ENCODE data around the gene CHL1.

DNA sequence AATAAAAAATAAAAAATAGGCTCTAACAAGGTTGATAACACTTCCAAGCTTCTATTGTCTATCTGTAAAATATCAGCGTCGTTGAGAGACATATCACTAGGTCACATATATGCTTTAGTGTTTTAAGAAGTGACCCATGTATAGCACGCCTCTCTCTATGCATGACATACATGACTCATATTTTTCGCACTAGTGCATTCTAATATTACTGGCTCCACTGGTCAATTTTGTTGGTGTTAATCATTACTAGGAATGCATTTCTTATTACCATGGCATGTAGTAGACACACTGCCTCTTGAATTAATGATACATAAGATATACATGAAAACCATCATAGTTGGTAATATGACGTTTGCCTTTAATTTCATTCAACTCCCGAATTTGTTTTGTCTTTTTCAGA is 203.1 kb downstream of the CHL1 start:
- TF ChIP-seq, protein P1, sequence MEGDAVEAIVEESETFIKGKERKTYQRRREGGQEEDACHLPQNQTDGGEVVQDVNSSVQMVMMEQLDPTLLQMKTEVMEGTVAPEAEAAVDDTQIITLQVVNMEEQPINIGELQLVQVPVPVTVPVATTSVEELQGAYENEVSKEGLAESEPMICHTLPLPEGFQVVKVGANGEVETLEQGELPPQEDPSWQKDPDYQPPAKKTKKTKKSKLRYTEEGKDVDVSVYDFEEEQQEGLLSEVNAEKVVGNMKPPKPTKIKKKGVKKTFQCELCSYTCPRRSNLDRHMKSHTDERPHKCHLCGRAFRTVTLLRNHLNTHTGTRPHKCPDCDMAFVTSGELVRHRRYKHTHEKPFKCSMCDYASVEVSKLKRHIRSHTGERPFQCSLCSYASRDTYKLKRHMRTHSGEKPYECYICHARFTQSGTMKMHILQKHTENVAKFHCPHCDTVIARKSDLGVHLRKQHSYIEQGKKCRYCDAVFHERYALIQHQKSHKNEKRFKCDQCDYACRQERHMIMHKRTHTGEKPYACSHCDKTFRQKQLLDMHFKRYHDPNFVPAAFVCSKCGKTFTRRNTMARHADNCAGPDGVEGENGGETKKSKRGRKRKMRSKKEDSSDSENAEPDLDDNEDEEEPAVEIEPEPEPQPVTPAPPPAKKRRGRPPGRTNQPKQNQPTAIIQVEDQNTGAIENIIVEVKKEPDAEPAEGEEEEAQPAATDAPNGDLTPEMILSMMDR (IDR thresholded peaks at IDR 0.05; ENCODE audit: low read length), result no peak
- no peak for TF ChIP-seq EZH2 (IDR thresholded peaks at IDR 0.05; ENCODE audit: borderline replicate concordance, low read length)
